Activated CD8-positive, alpha-beta memory T cell treated with anti-CD3 and anti-CD28 coated beads, Interleukin-2, amount 50 U/mL, for 1 hour (primary cell): ENCODE measurements around the gene KIRREL2.
"Not testable (repeated sequence)": the region's sequence is repeated elsewhere in the genome, so short reads cannot be mapped to it uniquely, and the experiment has no call there.

Experiments
- DNase-seq: peaks from one replicate; pipeline ENCODE4 v3.0.0-alpha.2; 2020; ENCODE audit errors: extremely low read depth

The KIRREL2 gene

DNA sequence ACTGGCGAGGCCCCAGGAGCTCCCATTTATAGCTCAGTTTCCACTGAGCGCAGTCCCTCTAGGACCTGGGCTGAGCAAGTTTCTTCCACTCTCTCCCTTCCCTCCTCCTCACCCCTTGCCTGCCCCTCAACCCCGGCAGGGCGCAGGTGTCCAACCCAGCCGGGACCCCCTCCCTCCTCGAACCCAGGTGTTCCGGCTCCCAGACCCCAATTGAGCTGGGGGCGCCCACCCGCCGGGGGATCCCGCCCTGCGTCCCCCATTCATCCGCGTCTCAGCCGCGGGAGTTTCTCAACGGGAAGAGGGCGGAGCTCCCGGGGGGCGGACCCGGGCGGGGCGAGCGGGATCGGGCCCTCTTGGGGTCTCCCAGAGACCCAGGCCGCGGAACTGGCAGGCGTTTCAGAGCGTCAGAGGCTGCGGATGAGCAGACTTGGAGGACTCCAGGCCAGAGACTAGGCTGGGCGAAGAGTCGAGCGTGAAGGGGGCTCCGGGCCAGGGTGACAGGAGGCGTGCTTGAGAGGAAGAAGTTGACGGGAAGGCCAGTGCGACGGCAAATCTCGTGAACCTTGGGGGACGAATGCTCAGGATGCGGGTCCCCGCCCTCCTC lies at the start of gene KIRREL2:
Gene KIRREL2, plus strand, starts transcription at position 366 of the 604 bp plus-strand sequence. Its CDS starts 209 bp downstream, at position 575.
- no peak for DNase-seq

DNA sequence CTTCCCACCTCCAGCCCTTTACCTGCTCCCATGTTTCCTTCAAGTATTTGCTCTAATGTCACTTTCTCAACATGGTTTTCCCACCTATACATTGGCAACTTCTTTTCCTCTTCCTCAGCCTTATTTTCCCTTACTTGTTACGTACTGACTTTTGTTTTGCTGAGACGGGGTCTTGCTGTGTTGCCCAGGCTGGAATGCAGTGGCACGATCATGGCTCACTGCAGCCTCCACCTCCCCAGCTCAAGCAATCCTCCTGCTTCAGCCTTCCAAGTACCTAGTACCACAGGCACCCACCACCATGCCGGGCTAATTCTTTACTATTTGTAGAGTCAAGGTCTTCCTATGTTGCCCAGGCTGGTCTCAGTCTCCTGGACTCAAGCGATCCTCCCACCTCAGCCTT lies 49.1 kb upstream of the KIRREL2 start:
- no peak for DNase-seq

DNA sequence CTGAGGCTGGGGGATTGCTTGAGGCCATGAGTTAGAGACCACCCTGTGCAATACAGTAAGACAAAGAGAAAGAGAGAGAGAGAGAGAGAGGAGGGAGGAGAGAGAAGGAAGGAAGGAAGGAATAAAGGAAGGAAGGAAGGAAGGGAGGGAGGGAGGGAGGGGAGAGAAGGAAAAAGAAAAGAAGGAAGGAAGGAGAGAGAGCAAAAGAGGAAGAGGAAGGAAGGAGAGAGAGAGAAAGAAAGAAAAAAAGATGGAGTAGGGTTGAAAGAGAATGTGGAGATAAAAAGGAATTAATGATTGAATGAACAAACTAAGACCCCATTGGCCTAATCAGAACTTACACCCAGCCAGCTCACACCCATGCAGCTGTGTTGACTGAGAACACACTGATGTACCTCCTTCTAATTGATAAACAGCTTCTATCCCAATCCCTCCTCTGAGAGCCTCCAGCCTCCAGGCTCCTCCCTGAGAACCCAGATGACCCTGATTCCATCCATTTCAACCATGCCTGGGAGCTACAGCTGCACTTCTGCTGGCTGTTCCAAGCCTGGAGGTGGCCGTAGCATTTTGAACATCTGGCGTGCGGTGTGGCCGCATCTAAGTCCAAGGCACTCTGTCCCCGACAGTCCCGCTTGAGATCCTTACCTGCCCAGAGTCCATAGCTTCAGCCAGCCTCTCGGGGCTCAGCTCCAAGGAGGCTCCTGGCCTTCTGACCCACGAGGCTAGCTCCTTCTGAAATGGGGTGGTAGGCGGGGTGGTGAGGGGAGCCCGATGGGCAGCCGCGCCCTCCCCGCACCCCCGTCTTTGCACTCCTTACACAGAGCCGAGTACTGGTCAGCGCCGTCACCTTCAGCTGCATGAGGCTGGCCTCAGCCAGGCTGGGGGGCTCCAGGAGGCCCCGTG lies 45.1 kb upstream of the KIRREL2 start:
- no peak for DNase-seq

DNA sequence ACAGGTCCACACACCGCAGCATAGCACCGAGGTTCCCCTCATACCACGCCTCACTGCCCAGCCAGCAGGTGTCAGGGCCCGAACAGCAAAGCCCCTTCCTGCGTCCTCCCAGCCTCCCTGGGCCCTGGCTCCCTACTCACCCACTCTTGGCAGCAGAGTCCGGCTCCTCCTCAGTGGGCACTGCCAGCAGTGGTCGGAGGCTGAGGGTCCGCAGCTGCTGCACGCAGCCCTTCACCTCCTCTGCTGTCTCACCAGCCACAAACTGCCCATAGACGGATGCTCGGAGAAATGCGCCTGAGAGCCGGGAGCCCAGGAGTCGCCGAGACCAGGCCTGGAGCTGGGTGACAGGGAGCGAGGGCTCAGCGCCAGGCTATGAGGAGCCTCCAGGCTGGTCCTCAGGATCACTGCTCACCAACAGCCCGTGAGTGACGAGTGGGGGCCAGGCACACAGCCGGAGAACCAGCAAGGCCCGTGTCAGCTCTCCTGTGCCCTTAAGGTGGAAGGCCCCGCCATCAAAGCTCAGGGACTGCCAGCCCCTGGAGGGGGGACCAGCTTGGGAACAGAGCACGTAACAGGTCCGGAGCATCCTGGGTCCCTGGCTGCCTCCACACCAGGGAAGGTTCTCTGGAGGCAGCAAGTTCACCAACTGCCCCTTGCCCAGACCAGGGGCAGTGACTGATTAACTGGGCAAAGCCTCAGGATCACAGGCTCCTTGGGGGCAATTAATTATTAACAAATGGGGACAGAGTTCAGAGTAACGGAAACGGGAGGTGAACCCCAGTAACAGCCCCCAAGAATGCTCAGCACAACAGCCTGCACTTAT lies 44.3 kb upstream of the KIRREL2 start, which contains the start of gene PRODH2:
Gene PRODH2, minus strand, starts transcription at position 626 of the 823 bp plus-strand sequence. Its CDS starts 40 bp downstream, at position 586.
- no peak for DNase-seq

DNA sequence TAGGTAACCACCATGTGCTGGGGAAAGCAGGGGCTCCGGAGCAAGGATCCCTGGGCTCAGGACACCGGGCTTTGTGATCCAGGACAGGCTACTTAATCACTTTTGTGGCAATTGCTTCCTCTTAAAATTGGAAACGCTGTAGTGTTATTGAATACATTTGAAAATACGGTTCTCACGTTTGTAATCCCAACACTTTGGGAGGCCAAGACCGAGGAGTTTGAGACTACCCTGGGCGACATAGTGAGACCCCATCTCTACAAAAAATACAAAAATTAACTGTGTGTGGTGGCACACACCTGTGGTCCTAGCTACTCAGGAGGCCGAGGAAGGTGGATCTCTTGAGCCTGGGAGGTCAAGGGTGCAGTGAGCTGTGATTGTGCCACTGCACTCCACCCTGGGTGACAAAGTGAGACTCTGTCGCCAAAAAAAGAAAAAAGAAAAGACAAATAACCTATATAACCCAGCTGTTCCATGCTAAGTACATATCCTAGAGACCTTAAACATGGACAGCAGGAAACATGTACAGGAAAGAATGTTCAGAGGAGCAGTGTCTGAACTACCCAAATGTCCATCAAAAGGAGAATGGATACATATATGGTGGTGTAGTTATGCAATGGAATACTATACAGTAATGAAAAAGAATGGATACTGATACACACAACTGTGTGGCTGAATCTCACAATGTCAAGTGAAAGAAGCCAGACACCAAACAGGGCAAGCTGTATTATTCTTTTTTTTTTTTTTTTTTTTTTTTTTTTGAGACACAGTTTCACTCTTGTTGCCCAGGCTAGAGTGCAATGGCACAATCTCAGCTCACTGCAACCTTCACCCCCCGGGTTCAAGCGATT lies 43.4 kb upstream of the KIRREL2 start:
- DNase-seq: no peak

DNA sequence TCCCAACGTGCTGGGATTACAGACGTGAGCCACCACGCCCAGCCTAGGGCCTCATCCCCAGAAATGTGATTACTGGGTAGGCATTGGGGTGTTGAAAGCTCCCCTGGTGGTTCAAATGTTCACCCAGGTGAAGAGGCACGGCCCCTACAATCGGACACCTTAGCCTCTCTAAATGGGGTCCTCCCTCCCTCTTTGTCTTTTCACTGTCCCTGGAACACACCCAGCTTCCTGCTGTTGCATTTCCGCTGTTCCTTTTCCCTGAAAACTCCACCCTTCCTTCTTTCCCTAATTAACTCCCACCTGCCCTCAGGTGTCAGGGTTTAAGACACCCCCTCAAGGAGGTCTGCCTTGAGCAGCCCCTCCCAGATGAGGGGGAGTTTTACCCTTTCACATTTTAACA lies 40.4 kb upstream of the KIRREL2 start:
- no peak for DNase-seq

DNA sequence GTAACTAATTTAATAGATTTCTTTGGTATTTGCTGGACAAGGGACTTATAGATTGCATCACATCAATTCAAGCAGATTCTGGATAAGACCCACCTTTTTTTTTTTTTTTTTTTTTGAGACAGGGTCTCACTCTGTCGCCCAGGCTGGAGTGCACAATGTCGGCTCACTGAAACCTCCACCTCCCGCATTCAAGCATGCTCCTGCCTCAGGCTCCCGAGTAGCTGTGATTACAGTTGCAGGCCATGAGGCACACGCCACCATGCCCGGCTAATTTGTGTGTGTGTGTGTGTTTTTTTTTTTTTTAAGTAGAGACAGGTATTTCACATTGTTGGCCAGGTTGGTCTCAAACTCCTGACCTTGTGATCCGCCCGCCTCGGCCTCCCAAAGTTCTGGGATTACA lies 39.9 kb upstream of the KIRREL2 start:
- DNase-seq: no peak

DNA sequence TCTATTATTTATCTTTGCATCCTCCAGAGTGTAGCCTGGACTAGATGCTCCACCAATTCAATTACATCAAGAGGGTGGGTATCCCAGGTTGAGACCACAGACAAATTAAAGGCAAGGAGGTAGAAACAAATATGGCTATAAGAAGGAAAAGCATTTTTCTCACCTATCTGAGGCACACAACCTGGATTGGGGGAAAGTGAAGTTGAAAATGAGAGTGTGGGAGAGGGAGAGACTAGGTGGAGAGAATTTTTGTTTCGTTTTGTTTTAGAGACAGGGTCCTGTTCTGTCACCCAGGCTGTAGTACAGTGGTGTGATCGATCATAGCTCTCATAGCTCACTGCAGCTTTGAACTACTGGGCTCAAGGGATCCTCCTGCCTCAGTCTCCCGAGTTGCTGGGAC lies 38.3 kb upstream of the KIRREL2 start:
- DNase-seq: no peak

DNA sequence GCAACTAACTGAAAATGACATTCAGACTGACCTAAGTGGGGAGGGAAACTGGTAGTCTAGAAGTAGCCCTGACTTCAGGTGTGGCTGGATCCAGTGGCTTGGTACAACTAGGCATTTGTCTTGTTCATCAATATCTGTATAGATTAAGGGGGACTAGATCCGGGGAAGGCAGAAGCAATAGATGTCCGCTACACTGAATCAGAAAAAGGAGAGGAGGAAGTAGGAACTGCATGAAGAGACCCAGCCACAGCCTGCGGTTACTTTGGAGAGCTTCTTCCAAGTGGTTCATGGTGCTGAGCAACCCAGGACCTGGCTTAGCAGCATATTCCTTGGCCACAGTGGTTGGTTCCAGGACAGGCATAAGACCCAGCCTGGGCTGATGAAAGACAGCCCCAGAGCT lies 34.1 kb upstream of the KIRREL2 start:
- DNase-seq: no peak

DNA sequence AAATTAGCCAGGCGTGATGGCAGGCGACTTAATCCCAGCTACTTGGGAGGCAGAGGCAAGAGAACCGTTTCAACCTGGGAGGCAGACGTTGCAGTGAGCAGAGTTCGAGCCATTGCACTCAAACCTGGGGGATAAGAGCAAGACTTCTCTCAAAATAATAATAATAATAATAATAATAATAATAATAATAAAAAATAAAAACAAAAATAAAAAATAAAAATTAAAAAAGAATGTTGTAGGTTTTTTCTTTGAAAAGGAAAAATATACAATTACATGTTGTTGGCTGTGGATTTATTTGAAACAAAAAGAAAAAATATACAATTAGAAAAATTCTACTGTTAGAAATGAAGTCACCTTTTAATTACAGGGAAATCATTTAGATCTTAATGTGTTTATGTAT lies 32.6 kb upstream of the KIRREL2 start:
- DNase-seq: no peak

DNA sequence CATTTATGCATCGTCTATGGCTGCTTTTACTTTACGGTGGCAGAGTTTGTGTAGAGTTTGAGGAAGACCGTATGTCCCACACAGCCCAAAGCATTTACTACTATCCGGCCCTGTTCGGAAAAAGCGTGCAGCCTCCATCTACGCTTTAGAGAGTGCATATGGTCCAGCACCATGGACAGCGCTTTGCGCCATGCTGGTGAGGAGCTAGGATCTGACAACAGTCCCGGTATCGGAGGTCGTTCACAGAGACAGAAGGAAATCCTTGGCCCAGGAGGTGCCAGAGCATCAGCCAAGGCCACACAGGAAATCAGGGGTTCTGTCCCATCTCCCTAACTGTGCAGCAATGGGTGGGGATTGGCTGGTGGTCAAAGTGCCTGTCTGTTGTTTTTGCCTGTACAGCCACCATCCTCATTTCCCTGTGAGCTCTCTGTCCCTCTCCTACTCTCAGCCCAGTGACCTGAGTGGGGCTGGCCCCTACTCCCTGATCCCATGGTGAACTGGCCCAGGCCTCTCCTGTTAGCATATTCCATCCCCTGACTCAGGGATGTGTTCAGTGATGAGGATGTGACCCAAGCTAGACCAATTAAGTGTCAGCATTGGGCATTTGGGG lies 27.9 kb upstream of the KIRREL2 start:
- DNase-seq: no peak

DNA sequence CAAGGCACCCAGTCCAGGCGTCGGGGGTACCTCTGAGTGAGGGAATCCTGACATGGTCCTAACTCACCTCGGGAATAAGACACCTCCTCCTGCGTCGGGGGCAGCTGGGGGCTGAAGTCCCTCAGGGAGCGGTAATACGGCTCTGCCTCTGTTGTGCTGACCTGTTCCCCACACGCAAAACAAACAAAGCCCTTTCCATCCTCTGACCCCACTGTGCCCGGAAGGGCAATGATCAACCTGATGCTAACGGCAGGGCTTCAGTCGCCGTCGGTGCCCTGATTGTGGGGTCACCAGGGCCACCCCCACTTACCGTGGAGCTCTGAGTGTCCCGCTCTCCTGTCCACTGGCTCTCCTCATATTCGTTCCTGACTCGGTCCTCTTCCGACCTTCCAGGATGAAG lies 25.7 kb upstream of the KIRREL2 start:
- DNase-seq: no peak

DNA sequence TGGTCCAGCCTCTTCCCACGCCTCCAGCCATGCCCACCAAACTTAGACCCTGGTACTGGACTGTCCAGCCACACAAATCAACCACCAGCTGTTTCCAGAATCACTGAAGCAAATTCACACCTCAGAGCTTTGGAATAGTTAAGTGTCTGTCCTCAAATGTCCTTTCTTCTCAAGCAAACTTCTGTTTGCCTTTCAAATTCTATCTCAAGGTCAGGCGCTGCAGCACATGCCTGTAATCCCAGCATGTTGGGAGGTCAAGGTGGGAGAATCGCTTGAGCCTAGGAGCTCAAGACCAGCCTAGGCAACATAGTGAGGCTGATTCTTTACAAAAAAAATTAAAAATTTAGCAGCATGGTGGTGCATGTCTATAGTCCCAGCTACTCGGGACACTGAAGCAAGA lies 24.7 kb upstream of the KIRREL2 start:
- no peak for DNase-seq

DNA sequence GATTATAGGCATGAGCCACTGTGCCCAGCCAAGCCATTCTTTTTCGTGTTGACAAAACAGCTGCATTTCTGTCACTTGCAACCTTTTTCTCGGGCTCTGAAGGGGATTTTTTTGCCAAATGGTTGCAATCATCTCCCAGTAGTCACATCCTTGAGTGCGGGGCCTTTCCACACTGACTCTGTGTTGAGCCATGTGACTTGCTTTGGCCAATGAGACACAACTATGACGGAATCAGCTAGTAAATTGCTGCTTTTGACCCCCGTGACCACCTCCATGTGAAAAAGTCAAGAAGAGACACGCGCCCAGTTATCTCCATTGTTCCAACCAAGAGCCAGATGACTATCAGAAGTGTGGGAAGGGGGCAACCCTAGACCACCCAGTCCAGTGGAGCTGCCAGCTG lies 22.7 kb upstream of the KIRREL2 start:
- no peak for DNase-seq

DNA sequence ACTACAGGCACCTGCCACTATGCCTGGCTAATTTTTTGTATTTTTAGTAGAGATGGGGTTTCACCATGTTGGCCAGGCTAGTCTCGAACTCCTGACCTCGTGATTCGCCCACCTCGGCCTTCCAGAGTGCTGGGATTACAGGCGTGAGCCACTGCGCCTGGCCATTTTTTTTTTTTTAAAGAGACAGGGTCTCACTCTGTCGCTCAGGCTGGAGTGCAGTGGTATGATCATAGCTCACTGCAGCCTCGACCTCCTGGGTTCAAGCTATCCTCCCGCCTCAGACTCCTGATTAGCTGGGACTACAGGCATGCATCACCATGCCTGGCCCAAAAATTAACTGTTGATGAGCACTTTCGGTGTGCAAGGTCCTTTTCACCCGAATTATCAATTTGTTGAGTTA lies 20.6 kb upstream of the KIRREL2 start:
- DNase-seq: not testable (repeated sequence)

DNA sequence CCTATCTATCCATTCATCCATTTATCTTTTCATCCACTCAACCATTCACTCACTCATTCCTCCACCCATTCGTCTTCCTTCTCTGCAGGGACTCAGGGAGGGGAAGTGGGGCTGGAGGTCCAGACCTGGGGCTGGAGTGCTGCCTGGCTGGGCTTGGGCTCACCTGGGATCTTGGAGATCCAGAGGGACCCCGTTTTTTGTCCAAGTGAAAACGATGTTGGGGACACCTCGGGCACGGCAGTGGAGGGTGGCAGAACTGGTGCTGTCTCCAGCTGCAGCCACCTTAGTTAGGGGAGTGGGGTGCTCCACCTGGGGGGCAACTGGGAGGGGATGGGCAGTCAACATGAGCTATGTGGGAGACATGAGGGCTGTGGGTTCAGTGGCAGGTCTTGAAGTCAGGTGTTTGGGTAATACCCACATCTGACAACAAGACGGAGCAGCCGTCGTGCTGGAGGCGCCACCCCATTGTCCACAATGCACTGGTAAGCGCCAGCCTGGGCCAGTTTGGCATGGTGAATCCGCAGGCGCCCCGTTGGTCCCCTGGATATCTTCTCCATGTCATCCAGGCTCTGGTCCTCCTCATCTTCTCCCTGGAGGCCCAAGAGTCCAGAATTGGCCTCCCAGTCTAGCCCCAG lies 14.6 kb upstream of the KIRREL2 start:
- DNase-seq: no peak

DNA sequence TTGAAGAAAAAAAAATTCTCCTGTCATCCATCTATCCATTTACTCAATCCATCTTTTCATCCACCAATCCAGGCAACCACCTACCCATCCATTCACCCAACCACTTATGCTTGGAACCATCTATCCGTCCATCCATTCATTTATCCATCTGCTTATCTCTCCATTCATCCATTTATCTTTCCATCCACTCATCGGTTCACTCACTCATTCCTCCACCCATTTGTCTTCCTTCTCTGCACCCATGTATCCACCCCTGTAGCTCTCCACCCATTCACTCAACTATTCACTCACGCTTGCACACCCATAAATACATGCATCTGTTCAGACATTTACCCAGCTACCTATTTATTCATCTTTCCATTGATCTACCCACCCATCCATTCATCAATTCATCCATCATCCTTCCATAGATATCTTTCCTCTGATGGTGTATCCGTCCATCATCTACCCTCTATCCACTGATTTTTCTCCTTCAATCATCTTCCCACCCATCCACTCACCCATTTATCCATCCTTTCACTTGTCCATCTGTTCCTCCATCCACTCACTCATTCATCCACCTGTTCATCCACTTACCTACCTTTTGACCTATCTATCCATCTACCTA lies 13.9 kb upstream of the KIRREL2 start:
- DNase-seq: no peak

DNA sequence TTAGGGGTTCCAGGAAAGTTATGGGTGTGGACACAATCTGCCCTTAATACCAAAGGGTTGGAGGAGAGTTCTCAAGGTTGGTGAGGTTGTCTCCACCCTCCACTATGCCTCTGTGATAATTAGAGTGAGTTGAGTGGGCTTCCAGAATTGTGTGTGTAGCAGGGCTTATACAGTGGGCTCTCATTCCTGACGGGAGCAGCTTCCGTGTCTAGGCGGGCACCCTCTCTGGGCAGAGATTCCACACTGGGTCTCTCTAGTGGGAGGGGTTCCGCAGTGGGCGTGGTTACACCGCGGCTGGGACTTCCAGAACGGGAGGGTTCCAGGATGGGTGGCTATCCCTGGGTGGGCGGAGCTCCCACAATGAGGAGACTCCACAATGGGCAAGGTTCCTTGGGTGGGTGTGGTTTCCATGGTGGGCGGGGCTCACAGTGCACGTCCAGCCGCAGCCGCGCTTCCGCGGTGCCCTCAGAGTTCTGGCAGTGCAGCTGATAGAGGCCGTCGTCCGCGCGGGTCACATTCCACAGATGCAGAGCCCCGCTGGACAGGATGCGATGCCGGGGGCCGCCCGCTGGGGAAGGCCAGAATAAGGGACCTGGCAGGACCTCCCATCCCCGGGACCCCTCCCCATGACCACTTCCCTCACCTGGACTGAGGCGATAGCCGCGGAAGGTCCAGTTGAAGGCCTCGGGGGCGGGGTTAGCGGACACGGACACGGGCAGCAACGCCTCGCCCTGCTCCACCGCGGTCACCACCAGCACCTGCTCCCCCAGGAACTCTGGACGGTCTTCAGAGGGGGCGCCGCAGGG lies 12.8 kb upstream of the KIRREL2 start:
- DNase-seq: no peak
